Measurements from ENCODE around the gene SF3B5. TPM values are rescaled to one million over a fixed set of nuclear protein-coding genes. Genes with fewer than 3 reads are reported as not detected.

Gene SF3B5
- total RNA-seq, 6 experiments from 2014 or later, result 59.2 to 206 (median 70.6) TPM

DNA sequence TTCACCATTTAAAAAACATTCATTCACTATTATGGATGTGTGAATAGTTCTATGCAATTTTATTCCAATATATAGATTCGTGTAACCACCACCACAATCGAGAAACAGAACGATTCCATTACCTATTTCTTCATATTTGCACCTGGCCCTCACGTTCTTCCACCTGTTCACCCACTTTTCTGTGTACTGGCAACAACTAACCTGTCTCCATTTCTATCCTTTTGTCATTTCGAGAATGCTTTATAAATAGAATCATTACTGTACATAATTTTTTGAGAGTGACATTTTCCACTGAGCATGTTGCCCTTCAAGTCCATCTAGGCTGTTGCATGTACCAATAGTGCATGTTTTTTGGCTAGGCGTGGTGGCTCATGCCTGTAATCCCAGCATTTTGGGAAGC is 31.7 kb upstream of the SF3B5 start:
- no peak overlapping the region for H3K27ac ChIP-seq
- DNase-seq (no peak), ATAC-seq (no peak)
- H3K9me3 ChIP-seq, result no peaks in the 10 kb centered on the region
- WGBS (ENCODE audit: insufficient coverage, low coverage, low lambda C conversion rate, missing lambda C conversion rate), result 70% methylated on average over 6 of the region's 6 CpGs
- intact Hi-C loops (cut with DNase I), result no loop called here
- no peak for TF ChIP-seq POLR2A (IDR thresholded peaks at IDR 0.05)
- TF ChIP-seq, protein P1, sequence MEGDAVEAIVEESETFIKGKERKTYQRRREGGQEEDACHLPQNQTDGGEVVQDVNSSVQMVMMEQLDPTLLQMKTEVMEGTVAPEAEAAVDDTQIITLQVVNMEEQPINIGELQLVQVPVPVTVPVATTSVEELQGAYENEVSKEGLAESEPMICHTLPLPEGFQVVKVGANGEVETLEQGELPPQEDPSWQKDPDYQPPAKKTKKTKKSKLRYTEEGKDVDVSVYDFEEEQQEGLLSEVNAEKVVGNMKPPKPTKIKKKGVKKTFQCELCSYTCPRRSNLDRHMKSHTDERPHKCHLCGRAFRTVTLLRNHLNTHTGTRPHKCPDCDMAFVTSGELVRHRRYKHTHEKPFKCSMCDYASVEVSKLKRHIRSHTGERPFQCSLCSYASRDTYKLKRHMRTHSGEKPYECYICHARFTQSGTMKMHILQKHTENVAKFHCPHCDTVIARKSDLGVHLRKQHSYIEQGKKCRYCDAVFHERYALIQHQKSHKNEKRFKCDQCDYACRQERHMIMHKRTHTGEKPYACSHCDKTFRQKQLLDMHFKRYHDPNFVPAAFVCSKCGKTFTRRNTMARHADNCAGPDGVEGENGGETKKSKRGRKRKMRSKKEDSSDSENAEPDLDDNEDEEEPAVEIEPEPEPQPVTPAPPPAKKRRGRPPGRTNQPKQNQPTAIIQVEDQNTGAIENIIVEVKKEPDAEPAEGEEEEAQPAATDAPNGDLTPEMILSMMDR (IDR thresholded peaks at IDR 0.05), result no peak
- no peak overlapping the region for H3K4me3 ChIP-seq
- no peaks in the 10 kb centered on the region for H3K36me3 ChIP-seq
- H3K4me1 ChIP-seq, result no peaks in the 10 kb centered on the region
- H3K27me3 ChIP-seq, result no peaks in the 10 kb centered on the region

GRCh38 chr6:144123836-144124235 is 28.5 kb upstream of the SF3B5 start:
- DNase-seq (no peak), ATAC-seq (peak in 1 of 4 donors; percentile 36)
- H3K9me3 ChIP-seq, result no peaks in the 10 kb centered on the region
- no peak for TF ChIP-seq POLR2A (IDR thresholded peaks at IDR 0.05)
- TF ChIP-seq, protein P1 (IDR thresholded peaks at IDR 0.05), result no peak
- H3K27me3 ChIP-seq, result no peaks in the 10 kb centered on the region
- WGBS (ENCODE audit: insufficient coverage, low coverage, low lambda C conversion rate, missing lambda C conversion rate), result 24% methylated on average over 2 of the region's 2 CpGs
- H3K36me3 ChIP-seq, result no peaks in the 10 kb centered on the region
- peak overlapping the region in 1 of 3 donors; percentile 3 for H3K27ac ChIP-seq
- intact Hi-C loops (cut with DNase I), result no loop called here
- H3K4me3 ChIP-seq, result no peak overlapping the region
- no peaks in the 10 kb centered on the region for H3K4me1 ChIP-seq

GRCh38 chr6:144123421-144123820 is 28.0 kb upstream of the SF3B5 start:
- no peaks in the 10 kb centered on the region for H3K36me3 ChIP-seq
- H3K27me3 ChIP-seq, result no peaks in the 10 kb centered on the region
- TF ChIP-seq POLR2A (IDR thresholded peaks at IDR 0.05), result no peak
- TF ChIP-seq, protein P1 (IDR thresholded peaks at IDR 0.05), result no peak
- DNase-seq (no peak), ATAC-seq (peak in 1 of 4 donors; percentile 53)
- no peak overlapping the region for H3K4me3 ChIP-seq
- 37% methylated on average over 2 of the region's 2 CpGs for WGBS (ENCODE audit: insufficient coverage, low coverage, low lambda C conversion rate, missing lambda C conversion rate)
- intact Hi-C loops (cut with DNase I), result no loop called here
- H3K4me1 ChIP-seq, result no peaks in the 10 kb centered on the region
- H3K9me3 ChIP-seq, result no peaks in the 10 kb centered on the region
- H3K27ac ChIP-seq, result peak overlapping the region in 1 of 3 donors; percentile 3

- H3K4me1 ChIP-seq, result no peaks in the 10 kb centered on the region
- intact Hi-C loops (cut with DNase I), result no loop called here
Measured at GRCh38 chr6:144122861-144123260, 27.5 kb upstream of the SF3B5 start.

More at GRCh38 chr6:144122861-144123260, 27.5 kb upstream of the SF3B5 start:
- no peak overlapping the region for H3K27ac ChIP-seq
- no peaks in the 10 kb centered on the region for H3K9me3 ChIP-seq
- TF ChIP-seq, protein P1 (IDR thresholded peaks at IDR 0.05), result no peak
- no peak for TF ChIP-seq POLR2A (IDR thresholded peaks at IDR 0.05)
- H3K36me3 ChIP-seq, result no peaks in the 10 kb centered on the region
- no peak overlapping the region for H3K4me3 ChIP-seq
- DNase-seq (no peak), ATAC-seq (no peak)
- no peaks in the 10 kb centered on the region for H3K27me3 ChIP-seq

Measured in right lobe of liver (tissue), 6 donors.